HG03280 (cell line): ENCODE measurements around the gene SMARCA2.

Source experiments
- ATAC-seq: cut with Tn5 transposase; IDR thresholded peaks from one replicate; pipeline ENCODE4 v1.9.1; 2021; ENCODE audit warnings: mild to moderate bottlenecking, moderate library complexity; ENCODE audit not compliant: unreplicated experiment

SMARCA2 gene

GRCh38 chr9:2199999-2200796 is 185.1 kb downstream of the SMARCA2 start:
- no peak for ATAC-seq

GRCh38 chr9:2208465-2208864 is 193.3 kb downstream of the SMARCA2 start:
- no peak for ATAC-seq

GRCh38 chr9:2208991-2209390 is 193.8 kb downstream of the SMARCA2 start:
- ATAC-seq: no peak

- ATAC-seq: no peak
Measured at GRCh38 chr9:2209400-2209799, 194.3 kb downstream of the SMARCA2 start.

GRCh38 chr9:2210201-2210600 is 195.1 kb downstream of the SMARCA2 start:
- ATAC-seq: no peak

GRCh38 chr9:2213830-2214468 is 198.8 kb downstream of the SMARCA2 start:
- ATAC-seq: no peak

GRCh38 chr9:2214707-2215106 is 199.6 kb downstream of the SMARCA2 start:
- no peak for ATAC-seq

- ATAC-seq: no peak
Measured at GRCh38 chr9:2215921-2216441, 200.8 kb downstream of the SMARCA2 start.

GRCh38 chr9:2216591-2216990 is 201.4 kb downstream of the SMARCA2 start:
- ATAC-seq: no peak

- no peak for ATAC-seq
Measured at GRCh38 chr9:2217540-2217939, 202.4 kb downstream of the SMARCA2 start.

- no peak for ATAC-seq
Measured at GRCh38 chr9:2220036-2220435, 204.9 kb downstream of the SMARCA2 start.

GRCh38 chr9:2227144-2227867 is 212.2 kb downstream of the SMARCA2 start:
- no peak for ATAC-seq

- no peak for ATAC-seq
Measured at GRCh38 chr9:2228132-2228531, 213.0 kb downstream of the SMARCA2 start.

GRCh38 chr9:2228641-2229040 is 213.5 kb downstream of the SMARCA2 start:
- ATAC-seq: no peak

GRCh38 chr9:2229109-2229721 is 214.1 kb downstream of the SMARCA2 start:
- ATAC-seq: no peak

GRCh38 chr9:2230362-2230761 is 215.2 kb downstream of the SMARCA2 start:
- ATAC-seq: no peak

- no peak for ATAC-seq
Measured at GRCh38 chr9:2231101-2231500, 216.0 kb downstream of the SMARCA2 start.

GRCh38 chr9:2231829-2232228 is 216.7 kb downstream of the SMARCA2 start:
- ATAC-seq: no peak

- no peak for ATAC-seq
Measured at GRCh38 chr9:2233274-2233673, 218.1 kb downstream of the SMARCA2 start.

GRCh38 chr9:2234371-2234893 is 219.3 kb downstream of the SMARCA2 start:
- no peak for ATAC-seq

GRCh38 chr9:2235623-2236022 is 220.5 kb downstream of the SMARCA2 start:
- ATAC-seq: no peak
